Measurements from ENCODE around the gene ADAMTSL4.

The ADAMTSL4 gene

DNA sequence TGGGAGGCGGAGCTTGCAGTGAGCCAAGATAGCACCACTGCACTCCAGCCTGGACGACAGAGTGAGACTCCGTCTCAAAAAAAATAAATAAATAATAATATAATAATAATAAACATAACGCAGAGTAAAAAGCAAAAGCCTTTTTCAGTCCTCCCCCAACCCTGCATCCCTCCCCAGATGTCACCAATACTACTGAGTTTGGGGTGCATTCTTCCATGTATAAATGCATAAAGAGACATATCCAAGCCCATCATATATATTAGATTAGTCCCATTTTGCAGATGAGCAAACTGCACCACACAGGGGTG, 930 bp upstream of the ADAMTSL4 start:
- H3K9me3 ChIP-seq (ENCODE audit: insufficient read depth, low read length), result no peaks in the 10 kb centered on the region
- H3K79me2 ChIP-seq (ENCODE audit: insufficient read depth, low read length), result no peaks in the 10 kb centered on the region
- no peaks in the 10 kb centered on the region for H3K27me3 ChIP-seq (ENCODE audit: low read length)
- no peaks in the 10 kb centered on the region for H3K36me3 ChIP-seq (ENCODE audit: low read length)
- H2AFZ ChIP-seq (ENCODE audit: low read depth, low read length, severe bottlenecking), result peak overlapping the region; percentile 74
- no peaks in the 10 kb centered on the region for H3K9me2 ChIP-seq (replicated peaks; ENCODE audit: insufficient read depth, low read length)
- peak overlapping the region; percentile 40 for H3K9ac ChIP-seq (ENCODE audit: low read length)
- H3K4me2 ChIP-seq (ENCODE audit: low read depth, low read length, poor library complexity, severe bottlenecking), result peak overlapping the region; percentile 50
- no peaks in the 10 kb centered on the region for H4K20me1 ChIP-seq (ENCODE audit: low read depth, low read length)
- H3K27ac ChIP-seq (ENCODE audit: low read depth, low read length), result no peak overlapping the region
- H3K4me3 ChIP-seq (ENCODE audit: insufficient read depth, low read length, poor library complexity, severe bottlenecking), result peak overlapping the region; percentile 49
- no peak for TF ChIP-seq EZH2phosphoT487 (conservative IDR thresholded peaks at IDR 0.05; ENCODE audit: low read length)
- TF ChIP-seq, protein P1, sequence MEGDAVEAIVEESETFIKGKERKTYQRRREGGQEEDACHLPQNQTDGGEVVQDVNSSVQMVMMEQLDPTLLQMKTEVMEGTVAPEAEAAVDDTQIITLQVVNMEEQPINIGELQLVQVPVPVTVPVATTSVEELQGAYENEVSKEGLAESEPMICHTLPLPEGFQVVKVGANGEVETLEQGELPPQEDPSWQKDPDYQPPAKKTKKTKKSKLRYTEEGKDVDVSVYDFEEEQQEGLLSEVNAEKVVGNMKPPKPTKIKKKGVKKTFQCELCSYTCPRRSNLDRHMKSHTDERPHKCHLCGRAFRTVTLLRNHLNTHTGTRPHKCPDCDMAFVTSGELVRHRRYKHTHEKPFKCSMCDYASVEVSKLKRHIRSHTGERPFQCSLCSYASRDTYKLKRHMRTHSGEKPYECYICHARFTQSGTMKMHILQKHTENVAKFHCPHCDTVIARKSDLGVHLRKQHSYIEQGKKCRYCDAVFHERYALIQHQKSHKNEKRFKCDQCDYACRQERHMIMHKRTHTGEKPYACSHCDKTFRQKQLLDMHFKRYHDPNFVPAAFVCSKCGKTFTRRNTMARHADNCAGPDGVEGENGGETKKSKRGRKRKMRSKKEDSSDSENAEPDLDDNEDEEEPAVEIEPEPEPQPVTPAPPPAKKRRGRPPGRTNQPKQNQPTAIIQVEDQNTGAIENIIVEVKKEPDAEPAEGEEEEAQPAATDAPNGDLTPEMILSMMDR (IDR thresholded peaks at IDR 0.05; ENCODE audit: insufficient read depth, low read length, poor library complexity, severe bottlenecking), result no peak
- H3F3A ChIP-seq (ENCODE audit: insufficient read depth), result no peaks in the 10 kb centered on the region

DNA sequence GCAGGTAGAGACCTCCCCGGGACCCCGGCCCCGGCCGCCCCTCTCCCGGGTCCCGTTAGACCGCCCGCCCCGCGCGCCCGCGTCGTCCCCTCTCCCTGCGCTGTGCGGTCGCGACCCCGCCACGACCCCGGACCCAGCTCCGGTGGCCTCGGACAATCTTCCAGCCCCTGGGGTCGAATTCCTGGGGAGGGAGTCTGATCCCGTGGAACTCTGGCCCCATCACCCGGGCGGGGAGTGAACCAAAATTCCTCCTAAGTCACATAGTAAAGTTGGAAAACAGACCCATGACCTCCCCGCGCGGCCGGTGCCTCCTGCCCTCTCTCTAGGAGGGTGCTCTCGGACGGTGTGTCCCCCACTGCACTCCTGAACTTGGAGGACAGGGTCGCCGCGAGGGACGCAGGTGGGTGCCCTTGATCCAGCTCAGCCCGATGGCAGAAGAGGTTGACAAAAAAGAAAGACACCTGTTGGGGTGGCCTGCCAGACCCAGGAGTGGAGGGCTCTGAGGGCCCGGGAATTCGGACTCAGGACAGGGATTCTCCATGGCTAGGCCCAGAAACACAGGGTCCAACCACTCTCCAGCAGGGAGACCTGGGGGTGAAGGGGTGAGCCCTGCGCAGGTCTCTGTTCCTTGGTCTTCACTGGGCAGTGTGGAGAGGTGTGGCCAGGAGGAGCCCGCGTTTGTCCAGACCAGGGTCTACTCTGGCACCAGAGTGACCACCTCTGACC, 451 bp downstream of the ADAMTSL4 start:
- no peak overlapping the region for H3K4me3 ChIP-seq (ENCODE audit: insufficient read depth, low read length, poor library complexity, severe bottlenecking)
- no peaks in the 10 kb centered on the region for H3K27me3 ChIP-seq (ENCODE audit: low read length)
- H3K4me2 ChIP-seq (ENCODE audit: low read depth, low read length, poor library complexity, severe bottlenecking), result no peak overlapping the region
- H2AFZ ChIP-seq (ENCODE audit: low read depth, low read length, severe bottlenecking), result no peak overlapping the region
- H3K36me3 ChIP-seq (ENCODE audit: low read length), result no peaks in the 10 kb centered on the region
- no peak overlapping the region for H3K27ac ChIP-seq (ENCODE audit: low read depth, low read length)
- H3F3A ChIP-seq (ENCODE audit: insufficient read depth), result no peaks in the 10 kb centered on the region
- H4K20me1 ChIP-seq (ENCODE audit: low read depth, low read length), result no peaks in the 10 kb centered on the region
- H3K9me3 ChIP-seq (ENCODE audit: insufficient read depth, low read length), result no peaks in the 10 kb centered on the region
- no peaks in the 10 kb centered on the region for H3K9me2 ChIP-seq (replicated peaks; ENCODE audit: insufficient read depth, low read length)
- TF ChIP-seq, protein P1 (IDR thresholded peaks at IDR 0.05; ENCODE audit: insufficient read depth, low read length, poor library complexity, severe bottlenecking), result no peak
- TF ChIP-seq EZH2phosphoT487 (conservative IDR thresholded peaks at IDR 0.05; ENCODE audit: low read length), result no peak
- H3K9ac ChIP-seq (ENCODE audit: low read length), result no peak overlapping the region
- H3K79me2 ChIP-seq (ENCODE audit: insufficient read depth, low read length), result no peaks in the 10 kb centered on the region

DNA sequence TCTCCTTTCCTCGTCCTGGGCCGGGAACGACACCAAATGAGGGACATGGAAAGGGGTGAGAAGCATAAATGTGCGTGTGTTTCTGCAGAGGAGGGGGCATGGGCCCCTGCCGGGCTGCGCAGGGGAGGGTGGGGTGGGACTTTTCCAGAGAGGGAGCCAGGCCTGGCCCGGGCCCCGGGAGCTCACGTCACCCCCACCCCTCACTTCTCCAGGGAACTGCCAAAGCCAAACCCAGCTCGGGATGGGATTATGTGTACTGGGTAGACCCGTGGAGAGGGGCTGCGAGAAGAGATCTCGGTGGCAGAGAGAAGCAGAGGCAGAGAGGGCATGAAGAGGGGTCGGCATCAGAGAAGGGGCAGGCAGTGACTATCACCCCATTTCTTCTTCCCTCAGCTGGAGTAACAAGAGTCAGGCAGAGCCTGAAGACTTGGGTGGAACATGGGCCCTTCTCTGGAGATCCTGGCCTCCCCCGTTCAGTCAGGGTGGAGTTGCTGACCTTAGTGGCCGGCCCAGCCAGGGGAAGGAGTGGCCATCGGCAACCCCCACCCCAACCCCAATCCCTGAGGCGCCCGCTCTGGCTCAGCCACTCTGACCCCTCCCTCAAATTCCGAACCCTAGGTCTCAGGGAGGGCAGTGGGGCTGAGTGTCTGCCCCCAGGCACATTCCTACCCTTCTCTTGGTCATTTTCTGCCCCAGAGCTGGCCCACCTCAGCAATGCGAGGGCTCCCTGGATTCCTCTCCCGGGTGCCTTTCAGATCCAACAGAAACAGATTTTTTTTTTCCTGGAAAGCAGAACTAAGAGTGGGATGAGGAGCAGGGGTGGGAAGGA, 1.2 kb downstream of the ADAMTSL4 start:
- Histone ChIP-seq H3K79me2 (ENCODE audit: insufficient read depth, low read length) (no peaks in the 10 kb centered on the region), H3K27ac (ENCODE audit: low read depth, low read length) (no peak overlapping the region), H3K9me2 (replicated peaks; ENCODE audit: insufficient read depth, low read length) (no peaks in the 10 kb centered on the region), H3K4me3 (ENCODE audit: insufficient read depth, low read length, poor library complexity, severe bottlenecking) (no peak overlapping the region), H3K9me3 (ENCODE audit: insufficient read depth, low read length) (no peaks in the 10 kb centered on the region), H3K9ac (ENCODE audit: low read length) (no peak overlapping the region), H3F3A (ENCODE audit: insufficient read depth) (no peaks in the 10 kb centered on the region), H2AFZ (ENCODE audit: low read depth, low read length, severe bottlenecking) (no peak overlapping the region), H4K20me1 (ENCODE audit: low read depth, low read length) (no peaks in the 10 kb centered on the region), H3K4me2 (ENCODE audit: low read depth, low read length, poor library complexity, severe bottlenecking) (no peak overlapping the region), H3K27me3 (ENCODE audit: low read length) (no peaks in the 10 kb centered on the region), H3K36me3 (ENCODE audit: low read length) (no peaks in the 10 kb centered on the region)
- no peak for TF ChIP-seq EZH2phosphoT487 (conservative IDR thresholded peaks at IDR 0.05; ENCODE audit: low read length)
- TF ChIP-seq, protein P1 (IDR thresholded peaks at IDR 0.05; ENCODE audit: insufficient read depth, low read length, poor library complexity, severe bottlenecking), result no peak
